ENCODE data around the gene CHPF.
A peak's percentile ranks its signal among the peaks of the same experiment; 100 is the strongest.

Gene CHPF

DNA sequence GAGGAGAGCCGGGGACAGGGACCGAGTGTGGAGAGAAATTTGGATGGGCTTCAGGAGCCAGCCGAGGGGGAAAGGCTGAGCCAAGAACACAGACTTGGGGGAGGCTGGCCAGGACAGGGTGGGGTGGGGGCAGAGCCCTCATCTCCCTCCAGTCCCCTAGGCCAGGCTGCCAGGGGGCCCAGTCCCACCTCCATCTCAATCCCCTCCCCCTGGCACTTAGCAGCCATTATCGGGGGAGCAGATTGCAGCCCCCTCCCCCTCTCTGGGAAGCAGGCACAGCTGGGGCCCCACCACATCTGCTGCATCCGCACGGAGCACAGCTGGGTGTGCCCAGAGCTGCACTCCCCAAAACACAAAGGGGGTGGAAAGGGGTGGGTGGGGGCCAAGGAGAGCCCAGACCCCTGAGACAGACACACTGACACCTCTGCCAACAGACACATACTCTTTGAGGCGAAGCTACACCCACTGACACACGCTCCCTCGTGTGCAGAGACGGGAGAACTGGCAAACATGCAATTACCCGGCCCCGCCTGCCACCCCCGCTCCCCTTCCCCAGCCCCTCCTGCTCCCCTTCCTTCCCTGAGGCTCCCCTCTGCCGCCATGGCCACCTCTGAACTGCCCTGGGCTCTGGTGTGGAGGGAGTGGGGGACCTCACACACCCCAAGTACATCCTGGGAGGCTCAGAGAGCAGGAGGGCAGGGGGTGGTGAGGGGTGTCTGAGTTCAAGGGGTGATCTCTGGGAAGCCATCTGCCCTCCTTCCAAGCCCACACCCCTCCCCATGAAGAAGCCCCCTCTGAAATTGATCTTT, 34.4 kb downstream of the CHPF start:
- no peak overlapping the region for H3K4me3 ChIP-seq (ENCODE audit: low read depth, low read length)
- in situ Hi-C loops (cut with HindIII; ENCODE audit: low sequenced_read_pairs) = no loop called here
- DNase-seq (ENCODE audit: low read depth, low spot score) = no peak
- TF ChIP-seq, protein P1, sequence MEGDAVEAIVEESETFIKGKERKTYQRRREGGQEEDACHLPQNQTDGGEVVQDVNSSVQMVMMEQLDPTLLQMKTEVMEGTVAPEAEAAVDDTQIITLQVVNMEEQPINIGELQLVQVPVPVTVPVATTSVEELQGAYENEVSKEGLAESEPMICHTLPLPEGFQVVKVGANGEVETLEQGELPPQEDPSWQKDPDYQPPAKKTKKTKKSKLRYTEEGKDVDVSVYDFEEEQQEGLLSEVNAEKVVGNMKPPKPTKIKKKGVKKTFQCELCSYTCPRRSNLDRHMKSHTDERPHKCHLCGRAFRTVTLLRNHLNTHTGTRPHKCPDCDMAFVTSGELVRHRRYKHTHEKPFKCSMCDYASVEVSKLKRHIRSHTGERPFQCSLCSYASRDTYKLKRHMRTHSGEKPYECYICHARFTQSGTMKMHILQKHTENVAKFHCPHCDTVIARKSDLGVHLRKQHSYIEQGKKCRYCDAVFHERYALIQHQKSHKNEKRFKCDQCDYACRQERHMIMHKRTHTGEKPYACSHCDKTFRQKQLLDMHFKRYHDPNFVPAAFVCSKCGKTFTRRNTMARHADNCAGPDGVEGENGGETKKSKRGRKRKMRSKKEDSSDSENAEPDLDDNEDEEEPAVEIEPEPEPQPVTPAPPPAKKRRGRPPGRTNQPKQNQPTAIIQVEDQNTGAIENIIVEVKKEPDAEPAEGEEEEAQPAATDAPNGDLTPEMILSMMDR (IDR thresholded peaks at IDR 0.05; ENCODE audit: low read depth, low read length) = no peak

DNA sequence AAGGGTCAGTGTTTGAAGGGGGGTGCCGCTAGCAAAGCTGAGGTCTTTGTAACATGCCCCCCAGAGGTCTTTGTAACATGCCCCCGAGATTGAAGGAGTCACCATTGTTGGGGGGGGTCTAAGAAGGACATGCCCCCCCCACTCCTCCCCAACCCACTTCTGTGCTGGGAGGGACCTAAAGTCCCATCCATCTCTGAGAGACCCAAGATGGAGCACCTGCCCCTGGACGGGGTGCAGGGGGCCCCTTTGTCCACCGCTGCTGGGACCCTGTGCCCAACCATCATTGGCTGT, 35.2 kb downstream of the CHPF start:
- H3K4me3 ChIP-seq (ENCODE audit: low read depth, low read length) = no peak overlapping the region
- in situ Hi-C loops (cut with HindIII; ENCODE audit: low sequenced_read_pairs) = no loop called here
- TF ChIP-seq, protein P1 (IDR thresholded peaks at IDR 0.05; ENCODE audit: low read depth, low read length) = no peak
- DNase-seq (ENCODE audit: low read depth, low spot score) = no peak

DNA sequence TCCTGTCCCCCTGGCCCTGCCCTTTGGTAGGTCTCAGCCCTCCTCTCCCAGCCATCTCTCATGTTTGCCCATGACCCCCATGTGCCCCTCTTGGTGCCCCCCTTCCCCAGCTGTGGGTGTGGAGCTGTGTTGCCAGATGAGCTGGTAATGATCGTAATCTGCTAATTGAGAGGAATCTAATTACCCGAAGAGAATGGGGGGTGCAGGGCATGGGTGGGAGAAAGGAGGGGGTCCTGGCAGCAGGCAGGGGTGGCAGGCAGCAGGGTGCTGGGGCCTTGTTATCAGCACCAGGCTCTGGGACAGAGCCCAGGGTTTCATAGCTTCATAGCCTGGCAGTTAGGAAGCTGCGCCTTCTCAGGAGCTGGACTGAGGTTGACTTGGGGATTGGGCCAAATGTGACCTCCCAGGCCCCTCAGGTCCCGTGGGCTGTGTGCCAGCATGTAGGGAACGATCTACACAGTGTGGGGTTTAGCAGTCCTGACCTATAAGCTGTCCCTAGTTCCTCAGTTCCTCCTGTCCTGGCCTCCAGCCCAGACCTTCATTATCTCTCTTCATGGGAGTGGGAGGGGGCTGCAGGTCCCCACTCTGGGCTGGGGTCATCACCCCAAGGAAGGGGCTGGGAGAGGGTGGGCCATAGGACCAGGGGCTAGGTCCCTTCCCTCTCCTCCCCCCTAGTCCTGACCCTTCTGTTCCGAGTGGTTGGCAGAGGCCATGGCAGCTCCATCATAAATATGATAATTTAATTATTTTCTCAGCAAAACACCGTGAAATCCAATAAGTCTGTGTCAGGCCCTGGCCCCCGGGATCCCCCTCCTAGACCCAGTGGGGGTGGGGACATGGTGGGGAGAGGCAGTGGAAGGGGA, 35.8 kb downstream of the CHPF start:
- H3K4me3 ChIP-seq (ENCODE audit: low read depth, low read length) = no peak overlapping the region
- DNase-seq (ENCODE audit: low read depth, low spot score) = no peak
- TF ChIP-seq, protein P1 (IDR thresholded peaks at IDR 0.05; ENCODE audit: low read depth, low read length) = no peak
- in situ Hi-C loops (cut with HindIII; ENCODE audit: low sequenced_read_pairs) = no loop called here

DNA sequence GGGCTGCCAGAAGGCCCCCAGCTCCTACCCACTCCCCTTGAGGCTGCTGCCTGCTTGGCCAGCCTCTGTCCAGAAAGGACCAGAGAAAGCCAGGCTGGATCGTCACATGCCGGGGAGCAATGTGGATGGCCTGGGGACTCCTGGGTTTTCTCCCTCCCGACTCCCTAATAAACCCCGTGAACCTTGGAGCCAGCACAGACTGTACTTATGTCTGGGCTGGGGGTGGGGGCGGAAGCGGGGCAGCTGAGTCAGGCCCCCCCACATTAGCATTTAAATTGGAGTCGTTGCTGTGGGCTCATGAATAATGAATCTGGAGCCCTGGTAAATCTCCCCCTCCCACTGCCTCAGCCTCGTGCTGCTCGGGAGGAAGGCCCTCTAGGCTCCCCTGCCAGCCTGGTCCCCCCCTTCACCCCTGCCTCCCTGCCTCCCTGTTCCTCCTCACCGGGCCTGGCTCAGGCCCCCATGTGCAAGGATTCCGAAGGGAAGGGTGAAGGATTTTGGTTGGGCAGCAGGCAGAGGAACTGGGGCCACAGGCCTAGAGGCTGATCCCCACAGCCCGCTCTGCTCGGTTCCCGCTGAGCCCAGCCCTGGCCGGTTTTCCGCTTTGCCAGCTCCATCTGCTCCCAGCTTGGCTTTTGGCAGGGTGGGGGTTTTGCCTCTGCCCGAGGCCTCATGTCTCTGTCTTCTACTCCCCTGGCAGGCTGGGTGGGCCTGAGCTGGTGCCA, 36.6 kb downstream of the CHPF start:
- TF ChIP-seq, protein P1 (IDR thresholded peaks at IDR 0.05; ENCODE audit: low read depth, low read length) = no peak
- peak; percentile 16 for DNase-seq (ENCODE audit: low read depth, low spot score)
- in situ Hi-C loops (cut with HindIII; ENCODE audit: low sequenced_read_pairs) = no loop called here
- H3K4me3 ChIP-seq (ENCODE audit: low read depth, low read length) = no peak overlapping the region

DNA sequence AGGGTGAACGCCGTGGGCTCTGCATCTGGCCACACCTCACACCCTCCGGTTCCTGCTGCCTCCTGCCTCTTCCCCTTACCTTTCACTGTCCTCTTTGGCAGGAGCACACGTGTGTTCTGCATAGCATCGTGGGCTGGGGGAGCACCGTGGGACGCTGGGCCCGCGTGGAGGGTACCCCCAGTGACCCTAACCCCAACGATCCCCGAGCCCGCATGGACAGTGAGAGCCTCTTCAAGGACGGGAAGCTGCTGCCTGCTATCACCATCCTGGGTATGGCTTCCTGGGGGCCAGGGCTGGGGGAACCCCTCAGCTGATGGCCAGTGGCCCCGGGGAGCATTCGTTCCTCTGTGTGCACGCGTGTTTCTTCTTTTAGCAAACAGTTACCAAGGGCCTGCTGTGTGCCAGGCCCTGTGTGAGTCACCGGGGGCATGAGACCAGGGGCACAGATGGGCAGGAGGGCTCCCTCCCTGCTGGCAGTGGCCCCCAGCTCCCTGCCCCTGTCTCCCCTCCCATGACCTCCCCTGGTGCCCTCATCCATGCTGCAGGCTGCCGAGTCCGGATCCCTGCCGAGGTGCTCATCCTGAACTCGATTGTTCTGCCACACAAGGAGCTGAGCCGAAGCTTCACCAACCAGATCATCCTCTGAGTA, 37.3 kb downstream of the CHPF start:
- no peak overlapping the region for H3K4me3 ChIP-seq (ENCODE audit: low read depth, low read length)
- TF ChIP-seq, protein P1 (IDR thresholded peaks at IDR 0.05; ENCODE audit: low read depth, low read length) = no peak
- in situ Hi-C loops (cut with HindIII; ENCODE audit: low sequenced_read_pairs) = no loop called here

DNA sequence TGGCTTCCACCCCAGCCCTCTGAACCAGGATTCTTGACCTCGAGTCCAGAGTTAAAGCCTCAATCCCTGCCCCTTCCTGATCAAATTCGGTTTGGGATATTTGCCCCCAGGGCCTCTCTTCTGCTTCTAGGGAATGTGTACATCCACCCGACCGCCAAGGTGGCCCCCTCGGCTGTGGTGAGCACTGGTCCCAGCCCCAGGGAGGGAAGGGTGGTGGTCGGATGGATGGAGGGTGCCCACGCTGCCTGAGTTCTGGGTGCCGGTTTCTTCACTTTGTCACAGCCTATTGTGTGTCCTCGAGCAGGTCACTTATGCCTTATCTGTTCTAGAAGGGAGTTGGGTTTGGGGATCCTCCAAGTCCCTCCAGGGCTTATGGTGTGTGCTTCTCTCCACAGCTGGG, 38.0 kb downstream of the CHPF start:
- H3K4me3 ChIP-seq (ENCODE audit: low read depth, low read length) = no peak overlapping the region
- in situ Hi-C loops (cut with HindIII; ENCODE audit: low sequenced_read_pairs) = no loop called here
- TF ChIP-seq, protein P1 (IDR thresholded peaks at IDR 0.05; ENCODE audit: low read depth, low read length) = no peak
- no peak for DNase-seq (ENCODE audit: low read depth, low spot score)

More for the DNA sequence above, 37.3 kb downstream of the CHPF start:
- DNase-seq (ENCODE audit: low read depth, low spot score) = no peak
